ENCODE measurements around the gene RRAGB.
"Not testable (repeated sequence)": the region's sequence is repeated elsewhere in the genome, so short reads cannot be mapped to it uniquely, and the experiment has no call there.

The RRAGB gene

DNA sequence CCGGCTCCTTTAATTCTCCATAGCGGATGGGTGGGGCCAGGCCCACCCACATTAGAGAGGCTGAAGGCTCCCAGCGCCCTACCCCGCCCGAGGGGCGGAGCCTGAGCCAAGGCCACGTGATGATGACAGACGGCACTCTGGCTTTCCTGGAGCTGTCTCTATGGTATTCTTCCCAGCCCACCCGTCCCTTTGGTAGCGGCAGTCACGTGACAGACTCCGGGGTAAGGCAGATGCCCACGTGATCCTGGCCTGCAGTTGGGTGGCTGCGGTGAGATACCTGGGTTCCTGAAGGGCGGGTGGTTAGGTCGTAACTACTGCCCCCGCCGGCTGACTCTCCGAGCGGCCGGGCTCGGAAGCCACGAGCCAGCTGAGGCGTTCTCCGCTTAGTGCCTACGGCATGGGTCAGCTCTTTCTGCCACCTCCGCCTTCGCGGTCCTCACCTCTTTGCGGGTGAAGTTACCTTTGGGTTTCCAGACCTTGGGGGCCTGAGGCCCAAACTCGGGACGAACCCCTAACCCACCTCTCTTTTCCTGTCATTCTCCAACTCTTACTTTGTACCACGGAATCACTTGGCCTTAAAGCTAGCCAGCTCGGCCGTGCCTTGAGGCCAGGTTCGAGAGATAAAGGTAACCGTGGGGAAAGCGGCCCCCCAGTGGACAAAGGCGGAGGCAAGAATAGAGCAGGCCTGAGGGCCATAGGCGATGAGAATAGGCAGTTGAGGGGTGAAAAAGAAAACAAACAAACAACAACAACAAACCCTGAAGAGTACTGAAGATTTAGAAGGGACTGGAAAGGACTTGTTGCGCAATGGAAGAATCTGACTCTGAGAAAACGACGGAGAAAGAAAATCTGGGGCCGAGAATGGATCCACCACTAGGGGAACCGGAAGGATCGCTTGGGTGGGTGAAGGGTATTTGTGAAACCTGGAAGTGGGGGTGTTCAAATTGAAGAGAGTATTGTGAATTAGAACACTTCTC lies at the start of gene RRAGB:
RRAGB (plus strand) TSS at position 229 of the 977 bp plus-strand sequence; CDS start at position 808, 579 bp downstream.
- Histone ChIP-seq H3K4me1 (0 out of 2 replicates have a peak, but pooled peaks cover 9% of the 10 kb centered on the region), H3K36me3 (replicated peaks) (peaks cover 32% of the 10 kb centered on the region), H3K27me3 (ENCODE audit: low read depth) (no peaks in the 10 kb centered on the region), H3K4me3 (peak within 1 kb of the TSS; percentile 73), H3K9me3 (no peaks in the 10 kb centered on the region)
- DNase-seq (ENCODE audit: low spot score in 2 of 2) = peak; percentile 98
- in situ Hi-C loops (cut with MboI; ENCODE audit: low sequenced_read_pairs) = no loop called here

DNA sequence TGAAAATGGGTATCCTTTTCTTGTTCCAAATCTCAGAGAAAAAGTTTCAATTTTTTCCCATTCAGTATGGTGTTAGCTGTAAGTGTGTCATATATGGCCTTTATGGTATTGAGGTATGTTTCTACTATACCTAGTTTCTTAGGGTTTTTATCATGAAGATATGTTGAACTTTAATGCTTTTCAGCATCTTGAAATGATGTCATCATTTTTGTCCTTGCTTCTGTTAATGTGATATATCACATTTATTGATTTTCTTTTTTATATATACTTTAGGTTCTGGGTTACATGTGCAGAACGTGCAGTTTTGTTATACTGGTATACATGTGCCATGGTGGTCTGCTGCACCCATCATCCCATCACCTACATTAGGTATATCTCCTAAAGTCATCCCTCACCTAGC lies 49.5 kb upstream of the RRAGB start:
- H3K9me3 ChIP-seq = no peaks in the 10 kb centered on the region
- H3K27me3 ChIP-seq (ENCODE audit: low read depth) = no peaks in the 10 kb centered on the region
- in situ Hi-C loops (cut with MboI; ENCODE audit: low sequenced_read_pairs) = no loop called here
- no peak overlapping the region for H3K4me3 ChIP-seq
- H3K36me3 ChIP-seq (replicated peaks) = no peaks in the 10 kb centered on the region
- no peaks in the 10 kb centered on the region for H3K4me1 ChIP-seq
- no peak for DNase-seq (ENCODE audit: low spot score in 2 of 2)

DNA sequence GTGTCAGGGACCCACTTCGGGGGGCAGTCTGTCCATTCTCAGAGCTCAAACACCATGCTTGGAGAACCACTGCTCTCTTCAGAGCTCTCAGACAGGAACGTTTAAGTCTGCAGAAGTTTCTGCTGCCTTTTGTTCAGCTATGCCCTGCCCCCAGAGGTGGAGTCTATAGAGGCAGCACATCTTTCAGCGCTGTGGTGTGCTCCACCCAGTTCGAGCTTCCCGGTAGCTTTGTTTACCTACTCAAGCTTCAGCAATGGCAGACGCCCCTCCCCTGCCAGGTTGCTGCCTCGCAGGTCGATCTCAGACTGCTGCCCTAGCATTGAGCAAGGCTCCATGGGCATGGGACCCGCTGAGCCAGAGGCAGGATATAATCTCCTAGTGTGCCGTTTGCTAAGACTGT lies 29.0 kb upstream of the RRAGB start:
- DNase-seq (ENCODE audit: low spot score in 2 of 2); H3K9me3 ChIP-seq; H3K27me3 ChIP-seq (ENCODE audit: low read depth); H3K4me3 ChIP-seq; H3K36me3 ChIP-seq (replicated peaks); in situ Hi-C loops (cut with MboI; ENCODE audit: low sequenced_read_pairs); H3K4me1 ChIP-seq: not testable (repeated sequence)

- no peak for DNase-seq (ENCODE audit: low spot score in 2 of 2)
- no peaks in the 10 kb centered on the region for H3K4me1 ChIP-seq
- no peak overlapping the region for H3K4me3 ChIP-seq
- in situ Hi-C loops (cut with MboI; ENCODE audit: low sequenced_read_pairs) = no loop called here
- no peaks in the 10 kb centered on the region for H3K9me3 ChIP-seq
- H3K27me3 ChIP-seq (ENCODE audit: low read depth) = no peaks in the 10 kb centered on the region
- H3K36me3 ChIP-seq (replicated peaks) = no peaks in the 10 kb centered on the region
Measured at GRCh38 chrX:55695227-55696018, 22.1 kb upstream of the RRAGB start.

- H3K9me3 ChIP-seq = no peaks in the 10 kb centered on the region
- in situ Hi-C loops (cut with MboI; ENCODE audit: low sequenced_read_pairs) = no loop called here
- no peaks in the 10 kb centered on the region for H3K27me3 ChIP-seq (ENCODE audit: low read depth)
- no peak overlapping the region for H3K4me3 ChIP-seq
- no peaks in the 10 kb centered on the region for H3K36me3 ChIP-seq (replicated peaks)
- H3K4me1 ChIP-seq = no peaks in the 10 kb centered on the region
- DNase-seq (ENCODE audit: low spot score in 2 of 2) = no peak
Measured at GRCh38 chrX:55697381-55697780, 20.2 kb upstream of the RRAGB start.

GRCh38 chrX:55702671-55703070 lies 14.9 kb upstream of the RRAGB start:
- in situ Hi-C loops (cut with MboI; ENCODE audit: low sequenced_read_pairs) = no loop called here
- Histone ChIP-seq H3K4me1 (no peaks in the 10 kb centered on the region), H3K4me3 (no peak overlapping the region), H3K36me3 (replicated peaks) (no peaks in the 10 kb centered on the region), H3K9me3 (no peaks in the 10 kb centered on the region), H3K27me3 (ENCODE audit: low read depth) (no peaks in the 10 kb centered on the region)
- DNase-seq (ENCODE audit: low spot score in 2 of 2) = no peak

DNA sequence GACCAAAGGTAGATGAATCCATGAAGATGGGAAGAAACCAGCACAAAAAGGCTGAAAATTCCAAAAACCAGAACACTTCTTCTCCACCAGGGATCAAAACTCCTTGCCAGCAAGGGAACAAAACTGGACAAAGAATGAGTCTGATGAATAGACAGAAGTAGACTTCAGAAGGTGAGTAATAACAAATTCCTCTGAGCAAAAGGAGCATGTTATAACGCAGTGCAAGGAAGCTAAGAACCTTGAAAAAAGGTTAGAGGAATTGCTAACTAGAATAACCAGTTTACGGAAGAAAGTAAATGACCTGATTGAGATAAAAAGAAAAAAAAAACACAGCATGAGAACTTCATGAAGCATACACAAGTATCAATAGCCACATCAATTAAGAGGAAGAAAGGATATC lies 14.1 kb upstream of the RRAGB start:
- H3K27me3 ChIP-seq (ENCODE audit: low read depth); H3K4me1 ChIP-seq; H3K36me3 ChIP-seq (replicated peaks); H3K4me3 ChIP-seq; in situ Hi-C loops (cut with MboI; ENCODE audit: low sequenced_read_pairs); H3K9me3 ChIP-seq; DNase-seq (ENCODE audit: low spot score in 2 of 2): not testable (repeated sequence)

GRCh38 chrX:55705066-55705465 lies 12.5 kb upstream of the RRAGB start:
- H3K36me3 ChIP-seq (replicated peaks); H3K4me3 ChIP-seq; DNase-seq (ENCODE audit: low spot score in 2 of 2); in situ Hi-C loops (cut with MboI; ENCODE audit: low sequenced_read_pairs); H3K4me1 ChIP-seq; H3K27me3 ChIP-seq (ENCODE audit: low read depth): not testable (repeated sequence)
- peaks cover 12% of the 10 kb centered on the region; the same call in 1 of the 2 replicates for H3K9me3 ChIP-seq

- in situ Hi-C loops (cut with MboI; ENCODE audit: low sequenced_read_pairs) = no loop called here
- H3K9me3 ChIP-seq = peaks cover 12% of the 10 kb centered on the region; the same call in 1 of the 2 replicates
- H3K4me1 ChIP-seq = no peaks in the 10 kb centered on the region
- H3K27me3 ChIP-seq (ENCODE audit: low read depth) = no peaks in the 10 kb centered on the region
- DNase-seq (ENCODE audit: low spot score in 2 of 2) = no peak
- H3K4me3 ChIP-seq = no peak overlapping the region
- H3K36me3 ChIP-seq (replicated peaks) = no peaks in the 10 kb centered on the region
Measured at GRCh38 chrX:55709735-55710134, 7.8 kb upstream of the RRAGB start.

GRCh38 chrX:55710701-55711100 lies 6.8 kb upstream of the RRAGB start:
- Histone ChIP-seq H3K9me3 (peaks cover 12% of the 10 kb centered on the region; the same call in 1 of the 2 replicates), H3K4me3 (no peak overlapping the region), H3K4me1 (no peaks in the 10 kb centered on the region), H3K36me3 (replicated peaks) (no peaks in the 10 kb centered on the region), H3K27me3 (ENCODE audit: low read depth) (no peaks in the 10 kb centered on the region)
- in situ Hi-C loops (cut with MboI; ENCODE audit: low sequenced_read_pairs) = no loop called here
- no peak for DNase-seq (ENCODE audit: low spot score in 2 of 2)

- DNase-seq (ENCODE audit: low spot score in 2 of 2) = no peak
- Histone ChIP-seq H3K36me3 (replicated peaks) (no peaks in the 10 kb centered on the region), H3K9me3 (peaks cover 12% of the 10 kb centered on the region; the same call in 1 of the 2 replicates), H3K4me3 (no peak overlapping the region), H3K27me3 (ENCODE audit: low read depth) (no peaks in the 10 kb centered on the region), H3K4me1 (0 out of 2 replicates have a peak, but pooled peaks cover under 1% of the 10 kb centered on the region)
- in situ Hi-C loops (cut with MboI; ENCODE audit: low sequenced_read_pairs) = no loop called here
Measured at GRCh38 chrX:55713631-55714030, 3.9 kb upstream of the RRAGB start.

DNA sequence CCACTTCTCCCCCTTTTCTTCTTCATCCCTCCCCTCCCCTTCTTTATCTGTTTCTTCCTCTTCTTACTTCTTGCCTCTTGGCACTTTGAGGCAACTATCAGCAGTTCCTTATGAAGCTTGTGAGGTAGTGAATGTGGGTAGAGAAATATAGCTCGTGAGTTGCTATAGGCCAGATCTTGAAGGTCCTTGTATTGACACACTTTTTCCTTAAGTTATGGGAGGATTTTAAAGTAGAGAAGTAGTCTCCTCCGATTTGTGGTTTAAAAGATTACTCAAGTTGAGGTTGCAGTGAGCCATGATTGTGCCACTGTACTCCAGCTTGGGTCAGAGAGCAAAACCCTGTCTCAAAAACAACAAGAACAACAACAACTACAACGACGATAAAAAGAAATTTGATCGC lies 3.4 kb upstream of the RRAGB start:
- H3K36me3 ChIP-seq (replicated peaks) = peaks cover 2% of the 10 kb centered on the region; the same call in 1 of the 2 replicates
- no peaks in the 10 kb centered on the region for H3K27me3 ChIP-seq (ENCODE audit: low read depth)
- DNase-seq (ENCODE audit: low spot score in 2 of 2) = no peak
- 0 out of 2 replicates have a peak, but pooled peaks cover 6% of the 10 kb centered on the region for H3K4me1 ChIP-seq
- in situ Hi-C loops (cut with MboI; ENCODE audit: low sequenced_read_pairs) = no loop called here
- H3K4me3 ChIP-seq = no peak overlapping the region
- H3K9me3 ChIP-seq = peaks cover 9% of the 10 kb centered on the region; the same call in 1 of the 2 replicates

- H3K4me1 ChIP-seq = 0 out of 2 replicates have a peak, but pooled peaks cover 9% of the 10 kb centered on the region
- H3K9me3 ChIP-seq = no peaks in the 10 kb centered on the region
- in situ Hi-C loops (cut with MboI; ENCODE audit: low sequenced_read_pairs) = no loop called here
- no peak overlapping the region for H3K4me3 ChIP-seq
- peak in 1 of 2 experiments; percentile 36 for DNase-seq (ENCODE audit: low spot score in 2 of 2)
- H3K27me3 ChIP-seq (ENCODE audit: low read depth) = no peaks in the 10 kb centered on the region
- peaks cover 17% of the 10 kb centered on the region for H3K36me3 ChIP-seq (replicated peaks)
Measured at GRCh38 chrX:55715847-55716246, 1.7 kb upstream of the RRAGB start.

Measured in HAP-1 (cell line).